GM08714 (cell line): ENCODE measurements around the gene CFAP61.

Source experiments
- H3K4me3 ChIP-seq: fragments of 200-500 bp; sonication (Bioruptor generic); 2 replicates; pipeline ENCODE4 v1.5.1; 2014; ENCODE audit warnings: mild to moderate bottlenecking, low read length, inconsistent platforms
- ZNF274 ChIP-seq: IDR thresholded peaks from 2 replicates; pipeline ENCODE4 v1.6.1; 2012; ENCODE audit warnings: mild to moderate bottlenecking, low read depth, low read length

Gene CFAP61

DNA sequence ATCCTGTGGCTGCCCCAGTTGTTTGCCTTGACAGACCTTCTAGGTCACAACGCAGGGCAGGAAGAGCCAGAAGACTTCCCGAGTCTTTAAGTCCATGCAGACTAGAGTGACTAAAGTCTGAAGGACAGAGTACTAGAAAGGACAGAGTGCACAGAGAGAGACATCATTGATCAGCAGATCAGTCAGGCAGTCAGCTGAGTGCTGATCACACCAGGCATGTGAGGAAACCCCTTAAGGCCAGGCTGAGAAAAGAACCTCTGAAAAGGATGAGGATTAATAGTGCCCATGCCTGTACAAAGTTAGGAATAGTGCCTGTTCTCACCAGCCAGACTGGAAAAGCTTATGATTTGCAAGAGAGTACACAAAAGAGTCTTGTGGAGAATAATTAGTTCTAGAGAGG is 91.3 kb downstream of the CFAP61 start:
- no peak overlapping the region for H3K4me3 ChIP-seq
- TF ChIP-seq ZNF274, result no peak

DNA sequence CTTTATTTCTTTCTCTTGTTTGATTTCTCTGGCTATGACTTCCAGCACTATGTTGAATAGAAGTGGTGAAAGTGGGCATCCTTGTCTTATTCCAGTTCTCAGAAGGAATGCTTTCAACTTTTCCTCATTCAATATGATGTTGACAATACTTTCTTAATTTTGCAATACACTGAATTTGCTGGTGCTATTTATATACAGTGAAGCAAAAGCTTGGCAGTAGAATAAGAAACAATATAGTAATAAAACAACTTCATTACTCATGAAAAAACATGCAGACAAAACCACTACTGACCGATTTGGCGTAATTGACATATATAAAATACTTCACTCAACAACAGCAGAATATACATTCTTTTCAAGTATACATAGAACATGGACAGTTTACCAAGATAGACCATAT is 96.4 kb downstream of the CFAP61 start:
- no peak for TF ChIP-seq ZNF274
- no peak overlapping the region for H3K4me3 ChIP-seq

DNA sequence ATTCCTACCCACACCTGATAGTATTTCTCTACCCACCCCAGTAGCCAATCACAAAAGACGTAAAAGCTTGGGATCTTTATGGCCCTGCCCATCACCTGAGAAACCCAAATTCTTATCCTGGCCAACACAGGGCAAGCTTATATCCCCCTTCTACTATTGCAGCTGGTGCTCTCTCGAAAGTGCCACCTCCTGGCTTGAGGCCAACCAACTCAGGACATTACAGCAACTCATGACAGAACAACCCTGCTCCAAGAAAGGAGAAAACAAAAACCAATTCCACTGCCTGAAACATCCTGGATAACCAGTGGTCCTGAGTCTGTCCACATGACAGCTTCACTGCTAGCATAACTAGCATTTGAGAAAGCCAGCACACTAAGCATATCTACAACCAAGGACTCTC is 97.9 kb downstream of the CFAP61 start:
- TF ChIP-seq ZNF274, result no peak
- H3K4me3 ChIP-seq, result no peak overlapping the region

DNA sequence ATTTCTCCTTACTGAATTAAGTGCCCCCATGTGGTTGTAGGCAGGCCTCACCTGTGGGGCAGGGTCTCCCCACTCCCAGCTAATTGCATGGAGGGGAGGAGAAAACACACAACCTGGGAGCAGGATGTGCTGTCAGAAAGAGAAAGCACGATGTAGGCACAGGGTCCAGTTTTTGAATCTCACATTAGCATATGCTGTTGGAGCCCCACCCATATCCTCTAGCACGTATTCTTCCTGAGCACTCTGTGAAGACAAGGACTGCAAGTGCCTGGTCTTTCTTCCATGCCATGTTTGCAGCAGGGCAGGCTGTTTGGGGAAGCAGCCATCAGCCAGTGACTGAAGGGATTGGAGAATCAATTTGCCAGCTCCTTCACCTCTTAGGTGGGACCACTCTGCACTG is 108.2 kb downstream of the CFAP61 start:
- H3K4me3 ChIP-seq, result no peak overlapping the region
- TF ChIP-seq ZNF274, result no peak

DNA sequence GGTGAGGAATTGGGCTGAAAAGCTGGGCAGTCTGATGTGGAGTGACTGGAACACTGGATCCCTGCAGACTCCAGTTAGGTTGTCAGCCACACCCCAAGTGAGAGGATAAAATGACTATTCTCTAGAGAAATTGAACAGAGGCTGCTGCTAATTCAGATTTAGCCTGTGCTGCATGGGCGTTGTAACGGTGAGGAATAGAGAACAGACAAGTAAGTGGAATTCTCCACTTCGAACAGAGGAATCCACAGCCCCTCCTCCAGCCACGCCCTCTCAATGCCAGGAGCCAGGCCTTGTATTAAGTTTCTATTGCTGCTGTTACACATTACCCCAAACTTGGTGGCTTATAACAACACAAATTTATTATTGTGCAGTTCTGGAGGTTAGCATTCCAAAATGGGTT is 109.3 kb downstream of the CFAP61 start:
- H3K4me3 ChIP-seq, result no peak overlapping the region
- TF ChIP-seq ZNF274, result no peak

DNA sequence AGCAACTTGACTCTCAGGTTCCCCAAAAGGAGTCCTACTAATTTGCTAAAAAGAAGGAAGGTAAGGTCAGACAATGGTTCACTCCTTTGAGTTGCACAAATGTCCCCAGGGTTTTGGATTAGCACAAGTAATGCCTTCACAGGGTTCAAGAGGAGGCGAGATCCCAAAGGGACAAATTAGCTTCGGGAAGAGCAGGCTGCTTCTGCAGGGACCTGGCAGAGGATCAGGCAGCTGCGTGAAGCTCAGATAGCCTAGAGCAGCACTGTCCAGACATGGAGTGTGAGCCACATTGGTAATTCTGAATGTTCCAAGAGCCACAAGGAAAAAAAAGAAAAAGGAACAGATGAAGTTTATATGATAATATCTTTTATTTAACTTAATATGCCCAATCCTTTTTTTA is 115.4 kb downstream of the CFAP61 start:
- no peak overlapping the region for H3K4me3 ChIP-seq
- TF ChIP-seq ZNF274, result no peak

DNA sequence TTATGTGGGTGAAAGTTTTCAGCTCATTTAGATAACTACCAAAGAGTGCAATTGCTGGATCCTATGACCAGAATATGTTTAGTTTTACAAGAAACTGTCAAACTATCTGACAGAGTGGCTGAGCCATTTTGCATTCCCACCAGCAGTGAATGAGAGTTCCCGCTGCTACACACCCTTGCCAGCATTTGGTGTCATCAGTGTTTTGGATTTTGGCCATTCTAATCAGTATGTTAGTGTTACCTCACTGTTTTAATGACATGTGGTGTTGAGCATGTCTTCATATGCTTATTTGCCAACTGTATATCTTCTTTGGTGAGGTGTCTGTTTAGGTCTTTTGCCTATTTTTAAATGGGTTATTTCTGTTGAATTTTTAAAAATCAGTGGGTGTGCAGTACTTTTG is 120.9 kb downstream of the CFAP61 start:
- no peak for TF ChIP-seq ZNF274

DNA sequence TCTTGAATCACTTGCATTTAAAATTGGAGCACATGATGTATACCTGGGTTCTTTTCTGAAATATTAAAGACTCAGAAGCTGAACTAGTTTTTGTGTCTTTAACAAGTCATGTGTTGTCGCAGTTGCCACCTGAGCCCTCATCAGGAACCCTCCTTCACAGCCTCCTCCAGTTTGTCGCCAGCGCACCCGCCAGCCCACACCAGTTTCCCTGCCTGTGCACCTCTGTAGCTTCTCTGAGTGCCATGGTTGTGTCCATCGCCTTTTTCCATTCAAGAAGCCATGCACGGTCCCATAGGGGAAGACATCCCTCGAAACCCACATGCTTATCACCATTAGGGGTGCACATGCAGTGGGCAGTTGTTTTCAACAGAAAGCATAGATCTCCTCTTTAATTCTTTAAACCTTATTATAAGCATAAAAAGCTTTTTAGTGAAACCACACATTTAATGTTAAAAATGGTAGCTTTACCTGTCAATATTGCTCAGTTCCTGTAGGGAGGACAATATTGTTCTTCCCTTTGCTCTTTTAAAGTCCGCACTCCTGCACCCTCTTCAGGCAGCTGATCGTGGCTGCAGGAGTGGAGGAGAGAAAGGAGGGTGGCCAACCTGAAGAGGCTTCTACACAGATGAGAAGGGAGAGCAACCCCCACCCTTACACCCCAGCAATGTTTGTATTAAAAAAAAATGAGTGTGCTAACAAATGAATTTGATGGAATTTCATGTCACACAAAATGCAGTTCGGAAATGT is 121.9 kb downstream of the CFAP61 start:
- no peak overlapping the region for H3K4me3 ChIP-seq
- TF ChIP-seq ZNF274, result no peak

More for the DNA sequence above, 120.9 kb downstream of the CFAP61 start:
- no peak overlapping the region for H3K4me3 ChIP-seq

DNA sequence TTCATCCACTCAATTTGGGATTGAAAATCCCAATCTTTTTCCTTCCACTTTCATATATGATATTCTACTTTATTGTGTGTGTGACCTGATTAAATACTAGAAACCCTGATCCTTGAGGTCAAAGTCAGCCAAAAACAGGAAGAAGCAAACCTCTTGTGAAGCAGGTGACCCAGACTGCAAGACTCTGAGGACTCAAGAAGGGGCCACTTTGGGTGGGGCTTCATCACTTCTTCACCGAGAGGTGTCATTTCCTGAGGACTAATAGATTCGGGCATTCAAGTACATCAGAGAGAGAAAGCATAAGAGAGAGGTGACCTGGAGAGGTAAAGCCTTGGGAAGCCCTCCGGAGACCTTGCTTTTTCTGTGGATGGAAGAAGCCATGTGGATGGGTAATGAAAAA is 129.0 kb downstream of the CFAP61 start:
- no peak overlapping the region for H3K4me3 ChIP-seq
- TF ChIP-seq ZNF274, result no peak

DNA sequence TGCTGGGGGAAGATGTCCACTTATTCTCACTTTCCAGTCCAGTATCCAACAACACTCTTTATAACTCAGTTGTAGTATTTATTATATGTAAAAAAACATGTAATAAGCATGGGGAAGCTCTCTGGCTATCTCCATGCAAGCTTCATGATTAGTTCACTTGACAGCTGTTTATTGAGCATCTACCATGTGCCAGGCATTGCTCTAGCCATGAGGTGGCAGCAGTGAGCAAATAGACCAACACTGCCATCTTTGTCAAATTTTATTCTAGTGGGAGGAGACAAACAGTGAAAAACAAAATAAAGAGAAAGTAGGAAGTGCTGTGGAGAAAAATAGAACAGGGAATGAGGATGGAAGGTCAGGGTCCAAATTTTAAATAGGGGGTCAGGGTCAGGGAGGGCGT is 131.8 kb downstream of the CFAP61 start:
- no peak overlapping the region for H3K4me3 ChIP-seq
- TF ChIP-seq ZNF274, result no peak

DNA sequence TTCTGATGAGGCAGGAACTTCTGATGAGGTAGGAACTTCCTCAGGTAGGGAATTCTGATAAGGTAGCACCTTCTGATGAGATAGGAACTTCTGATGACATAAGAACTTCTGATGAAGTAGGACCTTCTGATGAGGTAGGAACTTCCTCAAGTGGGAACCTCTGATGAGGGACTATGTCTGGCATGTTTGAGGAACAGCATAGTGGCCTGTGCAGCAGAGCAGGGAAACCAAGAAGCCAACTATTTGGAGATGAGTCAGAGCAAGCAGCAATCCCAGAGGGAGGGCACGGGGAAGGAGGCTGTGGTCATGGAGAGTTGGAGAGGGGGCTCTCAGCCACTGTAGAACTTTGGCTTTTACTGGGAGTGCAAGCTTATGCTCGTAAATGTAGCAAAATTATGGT is 132.4 kb downstream of the CFAP61 start:
- no peak overlapping the region for H3K4me3 ChIP-seq
- no peak for TF ChIP-seq ZNF274

DNA sequence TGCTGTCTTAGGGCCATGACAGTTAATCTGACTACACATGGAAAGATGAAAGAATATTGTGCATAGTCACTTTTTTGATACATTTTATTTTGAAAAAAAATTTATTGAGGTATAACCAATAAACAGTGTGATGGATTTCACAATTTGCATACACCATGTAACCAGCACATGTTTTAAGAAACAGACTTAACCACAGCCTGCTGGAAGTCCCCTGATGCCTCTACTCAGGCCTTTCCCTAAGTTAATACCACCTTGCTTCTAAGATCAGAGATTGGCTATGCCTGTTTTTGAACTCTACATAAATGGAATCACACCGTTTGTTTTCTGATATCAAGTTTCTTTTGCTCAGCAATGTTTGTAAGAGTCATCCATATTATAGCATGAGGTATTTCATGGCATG is 136.3 kb downstream of the CFAP61 start:
- no peak overlapping the region for H3K4me3 ChIP-seq
- no peak for TF ChIP-seq ZNF274

DNA sequence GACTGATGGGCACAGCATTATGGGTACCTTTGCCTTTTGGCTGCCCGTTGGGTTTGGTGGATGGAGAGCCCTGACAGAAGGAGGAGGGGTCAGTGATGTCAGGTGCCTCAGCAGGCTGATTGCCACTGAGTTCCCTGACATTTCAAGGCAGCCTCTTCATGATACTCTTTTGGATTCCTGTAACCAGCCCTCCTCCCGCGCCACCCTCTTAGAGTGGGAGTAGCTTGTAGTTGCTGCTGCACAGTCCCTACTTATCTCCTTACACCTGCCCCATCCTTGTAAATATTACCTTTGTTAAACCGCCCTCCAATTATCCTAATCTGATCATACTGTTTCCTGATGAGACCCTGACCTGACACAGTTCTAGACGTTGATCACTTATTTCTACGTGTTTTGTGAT is 140.0 kb downstream of the CFAP61 start:
- no peak overlapping the region for H3K4me3 ChIP-seq
- TF ChIP-seq ZNF274, result no peak

DNA sequence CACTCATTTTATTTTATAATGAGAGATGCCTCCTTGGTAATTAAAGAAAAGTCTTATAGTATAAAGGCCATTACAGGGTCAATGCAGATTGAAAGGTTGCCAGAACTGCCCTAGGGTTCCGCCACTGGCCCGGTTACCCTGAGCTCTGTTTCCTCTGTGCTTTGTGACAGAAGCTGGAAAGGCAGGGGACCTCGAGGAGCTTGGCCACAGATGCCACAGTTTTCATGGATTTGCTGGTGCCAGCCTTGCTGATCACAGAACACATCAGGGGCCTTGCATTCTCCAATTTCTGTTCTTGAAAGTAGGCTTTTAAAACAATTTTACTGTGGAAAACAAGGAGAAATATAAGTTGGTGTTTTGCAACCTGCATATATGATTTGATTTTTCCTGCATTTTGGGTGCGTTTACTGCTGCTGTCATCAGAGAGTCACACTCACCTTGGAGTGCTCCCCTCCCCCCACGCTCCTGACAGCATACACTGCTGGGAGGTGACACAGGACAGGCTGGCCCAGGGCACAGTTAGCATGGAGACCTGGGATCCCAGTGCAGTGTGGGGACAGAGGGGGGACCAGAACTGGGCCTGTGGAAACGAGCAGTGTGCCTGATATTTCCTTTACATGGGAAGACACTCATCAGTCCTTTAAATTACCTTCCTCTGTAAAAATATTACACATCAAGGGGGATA is 142.8 kb downstream of the CFAP61 start:
- TF ChIP-seq ZNF274, result no peak
- no peak overlapping the region for H3K4me3 ChIP-seq

DNA sequence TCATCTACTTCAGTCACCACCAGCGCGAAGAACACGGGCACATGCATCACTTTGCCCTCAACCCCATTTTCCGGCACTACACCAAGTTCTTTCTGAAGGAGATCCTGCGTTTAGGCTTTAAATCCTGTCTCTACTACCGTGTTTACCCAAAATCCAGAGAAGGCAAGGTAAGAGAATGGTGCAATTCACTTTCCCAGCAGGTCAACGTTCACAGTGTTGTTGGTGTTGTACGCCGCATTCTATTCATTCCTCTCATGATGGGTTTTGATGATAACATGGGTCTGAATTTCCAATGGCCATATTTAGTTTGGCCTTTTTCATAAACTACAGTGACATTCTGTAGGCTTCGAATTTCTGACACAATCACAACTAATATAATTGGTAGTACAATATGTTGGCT is 144.3 kb downstream of the CFAP61 start:
- no peak for TF ChIP-seq ZNF274
- no peak overlapping the region for H3K4me3 ChIP-seq

DNA sequence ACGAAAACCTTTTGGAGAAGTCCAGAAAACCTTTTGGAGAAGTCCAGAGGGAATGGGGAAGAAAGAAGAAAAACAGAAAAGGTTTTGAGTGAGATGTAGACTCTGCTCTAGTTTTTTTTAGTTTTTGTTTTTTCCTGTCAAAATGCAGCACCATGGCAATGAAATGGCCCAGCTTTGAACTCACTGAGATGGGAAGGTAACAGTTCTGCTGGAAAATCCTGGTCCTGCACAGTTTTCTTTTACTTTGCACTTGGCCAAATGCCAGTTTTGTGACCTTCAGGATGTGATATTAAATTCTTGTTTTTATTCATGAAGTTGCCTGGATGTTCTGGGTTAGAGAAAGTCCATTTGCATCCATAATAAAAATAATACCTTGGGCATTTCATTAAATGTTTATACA is 145.7 kb downstream of the CFAP61 start:
- no peak for TF ChIP-seq ZNF274

More for the DNA sequence above, 145.7 kb downstream of the CFAP61 start:
- H3K4me3 ChIP-seq, result no peak overlapping the region
